PFSK-1 (cell line): ENCODE measurements around the gene HPS1.

Source experiments
- FOXP2 ChIP-seq: optimal IDR thresholded peaks from 2 replicates; pipeline ENCODE3; 2011; ENCODE audit warnings: borderline replicate concordance, control low read depth, inconsistent platforms; ENCODE audit not compliant: insufficient read depth; ENCODE audit errors: extremely low read length, extremely low read depth
- POLR2AphosphoS5 ChIP-seq: IDR thresholded peaks from 2 replicates; pipeline ENCODE4 v1.6.1; 2012; ENCODE audit warnings: low read depth, mild to moderate bottlenecking, control low read depth, low read length, moderate library complexity
- REST ChIP-seq, 2 experiments: IDR thresholded peaks; 2 replicates each; pipeline versions ENCODE4 v1.6.1 to v1.8.0; 2011 to 2012; ENCODE audit warnings: low read depth in 2 of 2, low read length in 2 of 2, control low read depth in 1 of 2, inconsistent platforms in 1 of 2, mild to moderate bottlenecking in 1 of 2, moderate library complexity in 1 of 2; ENCODE audit not compliant: insufficient read depth in 1 of 2
- SIN3A ChIP-seq: IDR thresholded peaks from 2 replicates; pipeline ENCODE4 v1.6.1; 2012; ENCODE audit warnings: mild to moderate bottlenecking, low read length, moderate library complexity, borderline replicate concordance; ENCODE audit not compliant: insufficient read depth
- TAF1 ChIP-seq: IDR thresholded peaks from 2 replicates; pipeline ENCODE4 v1.6.1; 2012; ENCODE audit warnings: low read length, control low read depth, borderline replicate concordance; ENCODE audit not compliant: insufficient read depth

Gene HPS1

GRCh38 chr10:98396096-98397063 is 50.4 kb downstream of the HPS1 start:
- TF ChIP-seq TAF1 = no peak
- no peak for TF ChIP-seq SIN3A
- no peak for TF ChIP-seq REST (IDR thresholded peaks at IDR 0.05; ENCODE audit: insufficient read depth in 1 of 2, low read depth in 2 of 2, low read length in 2 of 2)
- no peak for TF ChIP-seq POLR2AphosphoS5

- TF ChIP-seq REST (IDR thresholded peaks at IDR 0.05; ENCODE audit: insufficient read depth in 1 of 2, low read depth in 2 of 2, low read length in 2 of 2) (no peak), SIN3A (no peak)
These were observed 51.8 kb downstream of the HPS1 start for GRCh38 chr10:98394851-98395440.

GRCh38 chr10:98391578-98391991 is 55.1 kb downstream of the HPS1 start:
- TF ChIP-seq TAF1 = no peak
- no peak for TF ChIP-seq REST (IDR thresholded peaks at IDR 0.05; ENCODE audit: insufficient read depth in 1 of 2, low read depth in 2 of 2, low read length in 2 of 2)
- no peak for TF ChIP-seq FOXP2
- TF ChIP-seq POLR2AphosphoS5 = no peak
- no peak for TF ChIP-seq SIN3A

- TF ChIP-seq POLR2AphosphoS5 (no peak), TAF1 (no peak), SIN3A (no peak)
These were observed 55.7 kb downstream of the HPS1 start for GRCh38 chr10:98391065-98391464.

GRCh38 chr10:98390406-98390805 is 56.3 kb downstream of the HPS1 start:
- no peak for TF ChIP-seq TAF1
- no peak for TF ChIP-seq REST (IDR thresholded peaks at IDR 0.05; ENCODE audit: insufficient read depth in 1 of 2, low read depth in 2 of 2, low read length in 2 of 2)
- no peak for TF ChIP-seq FOXP2
- no peak for TF ChIP-seq POLR2AphosphoS5
- no peak for TF ChIP-seq SIN3A
